Measurements from ENCODE around the gene TLE4.

Gene TLE4

DNA sequence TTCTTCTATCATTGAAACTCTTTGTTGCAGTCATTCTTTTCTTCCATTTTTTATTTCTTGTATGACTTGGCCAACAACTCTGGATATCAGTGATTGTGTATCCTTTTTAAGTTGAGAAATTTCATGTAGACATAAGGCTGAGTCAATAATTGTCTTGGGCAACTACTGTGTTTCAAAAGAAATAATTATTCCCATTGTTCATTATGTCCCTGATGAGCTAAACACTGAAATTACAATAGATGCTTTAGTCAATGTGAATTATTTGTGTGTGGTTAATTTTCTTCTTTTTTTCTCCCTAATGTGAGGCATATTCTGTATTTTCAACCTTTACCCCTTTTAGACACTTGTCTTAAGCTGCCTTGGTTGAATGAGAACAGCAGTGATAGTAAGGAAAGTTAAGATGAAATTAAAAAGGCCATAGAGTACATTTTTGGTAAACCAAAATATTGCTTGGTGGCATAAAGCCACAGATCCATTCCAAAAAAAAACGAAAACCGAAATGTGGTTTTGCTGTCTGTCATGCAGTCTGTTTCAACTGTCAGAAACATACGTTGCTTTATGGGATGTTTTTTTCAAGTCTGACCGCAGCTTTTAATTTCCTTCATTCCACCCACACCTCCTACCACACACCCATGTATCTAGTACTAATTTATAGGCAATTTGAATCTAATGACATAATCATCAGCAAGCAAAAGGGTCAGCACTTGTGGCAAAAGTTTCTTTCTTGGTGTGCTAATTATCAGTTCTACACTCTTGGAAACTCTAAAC, 21.1 kb downstream of the TLE4 start:
- no peak overlapping the region for H3K4me3 ChIP-seq (replicated peaks; ENCODE audit: insufficient read depth, low read length)
- no peaks in the 10 kb centered on the region for H3K27me3 ChIP-seq (ENCODE audit: insufficient read depth, poor library complexity, severe bottlenecking)
- H3K27ac ChIP-seq (replicated peaks) = peak overlapping the region; percentile 76
- TF ChIP-seq SPI1 (IDR thresholded peaks at IDR 0.05; ENCODE audit: borderline replicate concordance, low read depth) = no peak
- DNase-seq (ENCODE audit: low read depth in 1 of 2, low spot score in 1 of 2) = peak; percentile 56 to 60

DNA sequence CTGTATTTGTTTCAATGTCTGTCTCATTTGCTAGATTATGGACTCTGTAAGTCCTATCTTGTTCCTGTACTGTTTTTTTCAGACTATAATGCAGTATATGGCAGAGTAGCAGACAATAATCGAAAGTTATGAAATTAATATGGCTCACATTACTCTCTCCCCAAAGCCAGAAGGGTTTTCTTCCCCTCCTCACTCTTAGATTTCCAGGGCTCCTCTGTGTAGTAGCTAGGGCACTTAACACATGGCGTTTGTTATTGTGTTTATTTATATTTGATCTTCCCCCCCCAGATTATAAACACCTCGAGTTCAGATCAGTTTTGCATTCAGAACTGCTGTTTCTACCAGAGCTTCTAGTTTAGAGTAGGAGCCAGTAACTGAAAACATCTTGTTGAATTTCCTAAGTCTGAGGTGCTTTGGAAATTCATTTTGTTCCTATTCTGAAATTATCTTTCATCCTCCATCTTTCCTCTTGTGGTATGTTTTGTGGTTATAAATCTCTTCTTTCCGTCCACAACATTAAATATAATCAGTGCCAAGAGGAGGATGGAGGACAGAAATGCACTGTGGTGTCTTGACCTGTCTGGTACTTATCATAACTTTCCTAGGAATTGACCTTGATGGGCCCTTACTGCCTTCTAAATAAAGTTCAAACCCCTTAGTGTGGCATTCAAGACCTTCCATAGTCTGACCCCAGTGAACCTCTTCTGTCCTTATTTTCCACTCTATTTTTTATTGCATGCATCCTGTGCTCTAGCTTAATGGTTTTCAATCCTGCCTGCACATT, 27.0 kb downstream of the TLE4 start:
- TF ChIP-seq SPI1 (IDR thresholded peaks at IDR 0.05; ENCODE audit: borderline replicate concordance, low read depth) = no peak
- TF ChIP-seq, protein P1, sequence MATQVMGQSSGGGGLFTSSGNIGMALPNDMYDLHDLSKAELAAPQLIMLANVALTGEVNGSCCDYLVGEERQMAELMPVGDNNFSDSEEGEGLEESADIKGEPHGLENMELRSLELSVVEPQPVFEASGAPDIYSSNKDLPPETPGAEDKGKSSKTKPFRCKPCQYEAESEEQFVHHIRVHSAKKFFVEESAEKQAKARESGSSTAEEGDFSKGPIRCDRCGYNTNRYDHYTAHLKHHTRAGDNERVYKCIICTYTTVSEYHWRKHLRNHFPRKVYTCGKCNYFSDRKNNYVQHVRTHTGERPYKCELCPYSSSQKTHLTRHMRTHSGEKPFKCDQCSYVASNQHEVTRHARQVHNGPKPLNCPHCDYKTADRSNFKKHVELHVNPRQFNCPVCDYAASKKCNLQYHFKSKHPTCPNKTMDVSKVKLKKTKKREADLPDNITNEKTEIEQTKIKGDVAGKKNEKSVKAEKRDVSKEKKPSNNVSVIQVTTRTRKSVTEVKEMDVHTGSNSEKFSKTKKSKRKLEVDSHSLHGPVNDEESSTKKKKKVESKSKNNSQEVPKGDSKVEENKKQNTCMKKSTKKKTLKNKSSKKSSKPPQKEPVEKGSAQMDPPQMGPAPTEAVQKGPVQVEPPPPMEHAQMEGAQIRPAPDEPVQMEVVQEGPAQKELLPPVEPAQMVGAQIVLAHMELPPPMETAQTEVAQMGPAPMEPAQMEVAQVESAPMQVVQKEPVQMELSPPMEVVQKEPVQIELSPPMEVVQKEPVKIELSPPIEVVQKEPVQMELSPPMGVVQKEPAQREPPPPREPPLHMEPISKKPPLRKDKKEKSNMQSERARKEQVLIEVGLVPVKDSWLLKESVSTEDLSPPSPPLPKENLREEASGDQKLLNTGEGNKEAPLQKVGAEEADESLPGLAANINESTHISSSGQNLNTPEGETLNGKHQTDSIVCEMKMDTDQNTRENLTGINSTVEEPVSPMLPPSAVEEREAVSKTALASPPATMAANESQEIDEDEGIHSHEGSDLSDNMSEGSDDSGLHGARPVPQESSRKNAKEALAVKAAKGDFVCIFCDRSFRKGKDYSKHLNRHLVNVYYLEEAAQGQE (IDR thresholded peaks at IDR 0.05; ENCODE audit: insufficient replicate concordance, low read depth) = no peak
- TF ChIP-seq, protein P2, sequence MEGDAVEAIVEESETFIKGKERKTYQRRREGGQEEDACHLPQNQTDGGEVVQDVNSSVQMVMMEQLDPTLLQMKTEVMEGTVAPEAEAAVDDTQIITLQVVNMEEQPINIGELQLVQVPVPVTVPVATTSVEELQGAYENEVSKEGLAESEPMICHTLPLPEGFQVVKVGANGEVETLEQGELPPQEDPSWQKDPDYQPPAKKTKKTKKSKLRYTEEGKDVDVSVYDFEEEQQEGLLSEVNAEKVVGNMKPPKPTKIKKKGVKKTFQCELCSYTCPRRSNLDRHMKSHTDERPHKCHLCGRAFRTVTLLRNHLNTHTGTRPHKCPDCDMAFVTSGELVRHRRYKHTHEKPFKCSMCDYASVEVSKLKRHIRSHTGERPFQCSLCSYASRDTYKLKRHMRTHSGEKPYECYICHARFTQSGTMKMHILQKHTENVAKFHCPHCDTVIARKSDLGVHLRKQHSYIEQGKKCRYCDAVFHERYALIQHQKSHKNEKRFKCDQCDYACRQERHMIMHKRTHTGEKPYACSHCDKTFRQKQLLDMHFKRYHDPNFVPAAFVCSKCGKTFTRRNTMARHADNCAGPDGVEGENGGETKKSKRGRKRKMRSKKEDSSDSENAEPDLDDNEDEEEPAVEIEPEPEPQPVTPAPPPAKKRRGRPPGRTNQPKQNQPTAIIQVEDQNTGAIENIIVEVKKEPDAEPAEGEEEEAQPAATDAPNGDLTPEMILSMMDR (IDR thresholded peaks at IDR 0.05; ENCODE audit: insufficient read depth, low read length) = no peak
- TF ChIP-seq POLR2AphosphoS5 (IDR thresholded peaks at IDR 0.05; ENCODE audit: low read depth) = no peak; the same call in 1 of the 2 replicates
- TF ChIP-seq GABPA (IDR thresholded peaks at IDR 0.05; ENCODE audit: low read depth) = no peak
- H3K27ac ChIP-seq (replicated peaks) = peak overlapping the region; percentile 32; the same call in 1 of the 2 replicates
- no peak for DNase-seq (ENCODE audit: low read depth in 1 of 2, low spot score in 1 of 2)

DNA sequence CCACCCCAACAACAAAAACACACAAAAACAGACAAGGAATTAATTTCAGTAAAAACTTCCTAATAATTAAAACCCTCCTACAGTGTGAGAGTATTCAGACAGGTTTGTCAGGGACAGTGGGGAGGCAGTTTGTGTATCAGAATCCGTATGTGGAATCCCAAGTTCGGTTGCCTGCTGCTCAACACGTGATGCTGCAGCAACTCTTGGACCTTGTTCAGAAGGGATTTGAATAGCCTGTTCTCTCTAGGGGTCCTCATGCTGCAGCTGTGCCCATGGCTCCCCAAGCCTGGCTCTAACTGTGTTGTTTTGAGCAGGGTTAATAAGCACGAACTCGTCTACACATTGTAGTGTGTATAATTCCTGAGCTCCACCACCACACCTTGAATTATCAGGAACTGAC, 28.7 kb downstream of the TLE4 start:
- DNase-seq (ENCODE audit: low read depth in 1 of 2, low spot score in 1 of 2) = no peak
- no peak overlapping the region for H3K4me3 ChIP-seq (replicated peaks; ENCODE audit: insufficient read depth, low read length)
- H3K27me3 ChIP-seq (ENCODE audit: insufficient read depth, poor library complexity, severe bottlenecking) = no peaks in the 10 kb centered on the region
- no peak overlapping the region for H3K27ac ChIP-seq (replicated peaks)
- TF ChIP-seq POLR2AphosphoS5 (IDR thresholded peaks at IDR 0.05; ENCODE audit: low read depth) = no peak
- TF ChIP-seq SPI1 (IDR thresholded peaks at IDR 0.05; ENCODE audit: borderline replicate concordance, low read depth) = no peak
- TF ChIP-seq, protein P1 (IDR thresholded peaks at IDR 0.05; ENCODE audit: insufficient replicate concordance, low read depth) = no peak
- no peak for TF ChIP-seq GABPA (IDR thresholded peaks at IDR 0.05; ENCODE audit: low read depth)
- TF ChIP-seq, protein P2 (IDR thresholded peaks at IDR 0.05; ENCODE audit: insufficient read depth, low read length) = no peak

More for the DNA sequence above, 27.0 kb downstream of the TLE4 start:
- Histone ChIP-seq H3K27me3 (ENCODE audit: insufficient read depth, poor library complexity, severe bottlenecking) (no peaks in the 10 kb centered on the region), H3K4me3 (replicated peaks; ENCODE audit: insufficient read depth, low read length) (no peak overlapping the region)

DNA sequence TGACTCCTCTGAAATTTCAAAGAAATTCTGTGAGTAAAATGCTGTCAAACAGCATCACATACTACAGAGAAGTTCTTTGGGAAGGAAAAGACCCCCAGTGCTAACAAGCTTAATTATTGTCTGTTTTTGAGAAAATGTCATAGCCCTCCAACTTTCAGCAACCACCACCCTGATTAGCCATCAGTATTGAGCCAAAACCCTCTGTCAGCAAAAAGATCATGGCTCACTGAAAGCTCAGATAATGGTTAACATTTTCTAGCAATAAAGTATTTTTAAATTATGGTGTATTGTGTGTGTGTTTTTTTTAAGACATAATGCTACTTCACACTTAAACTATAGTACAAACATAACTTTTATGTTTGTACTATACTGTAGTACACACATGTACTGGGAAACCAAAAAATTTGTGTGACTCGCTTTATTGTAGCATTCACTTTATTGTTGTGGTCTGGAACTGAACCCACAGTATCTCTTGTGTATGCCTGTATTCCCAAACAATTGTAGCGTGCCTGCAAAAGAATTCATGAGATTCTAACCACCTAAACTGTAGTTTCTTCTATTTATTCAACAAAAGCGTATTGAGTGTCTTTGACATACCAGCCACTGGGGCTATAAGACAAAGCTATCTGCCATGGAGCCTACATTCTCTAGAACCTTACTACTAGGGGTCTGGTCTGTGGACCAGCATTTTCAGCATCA, 31.6 kb downstream of the TLE4 start:
- no peak overlapping the region for H3K4me3 ChIP-seq (replicated peaks; ENCODE audit: insufficient read depth, low read length)
- no peaks in the 10 kb centered on the region for H3K27me3 ChIP-seq (ENCODE audit: insufficient read depth, poor library complexity, severe bottlenecking)
- H3K27ac ChIP-seq (replicated peaks) = no peak overlapping the region
- no peak for DNase-seq (ENCODE audit: low read depth in 1 of 2, low spot score in 1 of 2)
- TF ChIP-seq SPI1 (IDR thresholded peaks at IDR 0.05; ENCODE audit: borderline replicate concordance, low read depth) (no peak), GABPA (IDR thresholded peaks at IDR 0.05; ENCODE audit: low read depth) (no peak), POLR2AphosphoS5 (IDR thresholded peaks at IDR 0.05; ENCODE audit: low read depth) (no peak)
- TF ChIP-seq, protein P1 (IDR thresholded peaks at IDR 0.05; ENCODE audit: insufficient replicate concordance, low read depth) = no peak
- TF ChIP-seq, protein P2 (IDR thresholded peaks at IDR 0.05; ENCODE audit: insufficient read depth, low read length) = no peak

All from HL-60 (cell line).